Right cardiac atrium (tissue), 5 donors: ENCODE data around the gene PEAK1. TPM values are rescaled to one million over a fixed set of nuclear protein-coding genes. Genes with fewer than 3 reads are reported as not detected.

Experiments
- ATAC-seq, 2 donors: fragments of 200-7000 bp; cut with Tn5 transposase; one replicate each; pipeline versions ENCODE4 v1.8.0 to v1.9.1; 2020; ENCODE audit warnings: moderate library complexity in 2 of 2, mild to moderate bottlenecking in 1 of 2
- DNase-seq, 3 donors: peaks; one replicate each; pipeline ENCODE4 v3.0.0-alpha.2; 2020
- H3K27ac ChIP-seq: one replicate; pipeline ENCODE4 v1.5.1; 2013; ENCODE audit warnings: mild to moderate bottlenecking, low read length, control low read depth, moderate library complexity
- H3K27me3 ChIP-seq: one replicate; pipeline ENCODE4 v1.6.1; 2013; ENCODE audit not compliant: control insufficient read depth, insufficient read depth
- H3K4me1 ChIP-seq: one replicate; pipeline ENCODE4 v1.6.1; 2013; ENCODE audit warnings: low read length; ENCODE audit not compliant: control insufficient read depth, insufficient read depth
- H3K4me3 ChIP-seq: one replicate; pipeline ENCODE4 v1.5.1; 2013; ENCODE audit warnings: low read length, control low read depth
- H3K9me3 ChIP-seq: one replicate; pipeline ENCODE4 v1.6.1; 2013; ENCODE audit warnings: low read length; ENCODE audit not compliant: control insufficient read depth
- WGBS: extraction: QIAGEN DNeasy Blood & Tissue Kit; methylation state at CpG from one replicate; pipeline ENCODE4 v1.1.7; 2013; 5-methylcytosine and 5-hydroxymethylcytosine counted together
- intact Hi-C, 4 donors: fragments of 100-400 bp; cut with DNase I; formaldehyde crosslinking; loops; one replicate each; pipeline versions ENCODE4 v1.11.0 to v1.14.0; 2022 to 2023
- polyA plus RNA-seq: library from polyadenylated mRNA; stranded (reverse); fragments of 200-250 nt; gene quantifications from one replicate; pipeline ENCODE4 v1.2.3, GENCODE V29; 2013
- total RNA-seq, 4 donors: library from RNA; stranded (reverse); fragmentation: NEBNext Ultra II Directional; extraction: Animal tissue kit (Norgen Biotek cat#: 25700); gene quantifications; one replicate each; pipeline ENCODE4 v1.2.1, GENCODE V29; 2021
- donor health status: healthy with polysubstance abuse.
- donor health status: DM: no; HTN: yes; CAD: no.
- donor health status: DM: no; HTN: no; CAD: no.
- donor health status: DM: no; HTN: yes; CAD: no; lungs with severe emphysema.
- donor health status: DM: yes; HTN: yes; CAD: no.

Gene PEAK1
- total and polyA plus RNA-seq, 5 donors = 13.8 to 97.3 (median 89.4) TPM

DNA sequence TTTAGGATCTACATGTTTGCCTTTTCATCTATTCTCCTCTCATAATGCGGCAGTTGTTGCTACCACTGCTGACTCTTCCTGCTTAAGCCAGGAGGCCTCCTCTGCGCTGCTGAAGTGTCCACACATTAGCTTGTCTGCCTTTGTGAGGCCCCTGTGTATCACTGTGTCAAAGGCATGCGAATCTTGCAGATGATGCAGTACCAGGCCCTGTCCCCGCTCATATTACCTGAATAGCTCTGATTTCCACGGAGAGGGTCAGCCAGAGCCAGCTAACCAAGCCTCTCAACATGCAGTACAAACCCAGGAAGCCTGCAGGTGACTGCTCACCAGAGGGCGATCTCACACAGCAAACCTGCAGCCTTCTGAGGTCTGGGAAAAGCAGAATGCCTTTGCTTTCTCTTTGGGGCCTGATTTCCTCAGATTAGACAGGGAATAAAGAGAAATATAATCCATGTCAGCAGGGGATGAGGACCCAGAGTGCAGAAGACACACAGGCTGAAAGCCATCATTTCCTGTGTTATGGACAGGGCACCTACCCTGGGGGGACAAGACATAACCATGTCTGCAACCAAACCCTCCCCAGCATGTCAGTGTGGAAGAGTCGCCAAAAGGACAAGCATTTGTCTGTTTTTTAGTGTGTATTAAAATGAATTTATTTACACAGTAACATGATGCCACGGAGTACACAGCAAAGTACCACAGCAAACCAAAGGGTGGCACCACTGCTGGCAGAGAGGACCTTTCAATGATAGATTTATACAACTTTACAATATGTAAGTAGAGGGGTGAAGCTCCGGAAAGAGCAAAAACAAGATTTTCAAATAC, 312.2 kb downstream of the PEAK1 start:
- H3K9me3 ChIP-seq = no peaks in the 10 kb centered on the region
- peaks cover 15% of the 10 kb centered on the region for H3K4me1 ChIP-seq
- ATAC-seq = peak; percentile 61
- H3K27me3 ChIP-seq = no peaks in the 10 kb centered on the region
- no peak overlapping the region for H3K4me3 ChIP-seq
- H3K27ac ChIP-seq = no peak overlapping the region
- peak; percentile 27 to 70 (median 67) for DNase-seq
- intact Hi-C loops = no loop called here
- WGBS = 56% methylated on average over 9 of the region's 9 CpGs

DNA sequence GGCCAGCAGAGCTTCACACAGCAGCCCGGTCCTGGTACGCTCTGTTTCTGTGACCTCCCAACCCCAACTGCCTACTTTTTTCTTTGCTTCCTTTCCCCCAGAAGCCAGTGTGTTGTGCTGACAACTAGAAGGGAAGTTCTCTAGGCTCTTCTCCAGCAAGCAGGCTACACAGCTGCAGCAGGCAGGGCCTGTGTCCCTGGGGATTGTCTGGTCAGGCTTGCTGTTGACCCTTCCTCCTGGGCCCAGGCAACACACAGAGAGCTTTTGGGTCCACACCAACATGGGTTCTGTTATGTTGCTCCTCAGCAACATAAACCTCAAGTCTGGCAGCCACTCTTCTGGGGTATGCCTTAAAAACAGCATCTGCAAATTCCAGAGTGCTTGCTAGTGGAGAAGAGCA, 312.8 kb downstream of the PEAK1 start:
- Histone ChIP-seq H3K27me3 (no peaks in the 10 kb centered on the region), H3K4me3 (no peak overlapping the region), H3K27ac (peak overlapping the region; percentile 48), H3K9me3 (no peaks in the 10 kb centered on the region), H3K4me1 (peaks cover 15% of the 10 kb centered on the region)
- 47% methylated on average over 2 of the region's 2 CpGs for WGBS
- intact Hi-C loops = no loop called here
- DNase-seq = peak; percentile 46 to 82 (median 78)
- ATAC-seq = peak; percentile 41 to 80

DNA sequence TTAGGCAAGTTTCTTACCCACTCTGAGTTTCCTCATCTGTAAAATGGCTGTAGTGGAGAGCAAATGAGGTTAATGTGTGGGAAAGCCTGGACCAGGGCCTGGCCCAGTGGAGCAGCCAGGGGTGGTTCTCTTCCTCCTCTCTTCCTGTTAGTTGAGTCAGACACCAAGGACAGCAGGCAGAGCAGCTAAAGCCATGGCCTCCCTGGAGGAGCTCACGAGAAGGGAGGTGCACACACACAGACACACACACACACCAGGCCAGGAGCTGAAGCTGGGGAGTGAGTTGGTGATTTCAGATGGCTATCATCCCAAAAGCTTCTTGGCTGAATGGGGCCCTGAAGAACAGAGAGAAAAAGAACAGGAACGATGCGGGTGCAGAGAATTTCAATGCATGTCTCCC, 315.7 kb downstream of the PEAK1 start:
- ATAC-seq = peak; percentile 63 to 91
- WGBS = 63% methylated on average over 3 of the region's 3 CpGs
- H3K9me3 ChIP-seq = no peaks in the 10 kb centered on the region
- H3K4me1 ChIP-seq = peaks cover 15% of the 10 kb centered on the region
- intact Hi-C loops = no loop called here
- peak in 1 of 3 donors; percentile 49 for DNase-seq
- no peak overlapping the region for H3K4me3 ChIP-seq
- H3K27ac ChIP-seq = no peak overlapping the region
- no peaks in the 10 kb centered on the region for H3K27me3 ChIP-seq

DNA sequence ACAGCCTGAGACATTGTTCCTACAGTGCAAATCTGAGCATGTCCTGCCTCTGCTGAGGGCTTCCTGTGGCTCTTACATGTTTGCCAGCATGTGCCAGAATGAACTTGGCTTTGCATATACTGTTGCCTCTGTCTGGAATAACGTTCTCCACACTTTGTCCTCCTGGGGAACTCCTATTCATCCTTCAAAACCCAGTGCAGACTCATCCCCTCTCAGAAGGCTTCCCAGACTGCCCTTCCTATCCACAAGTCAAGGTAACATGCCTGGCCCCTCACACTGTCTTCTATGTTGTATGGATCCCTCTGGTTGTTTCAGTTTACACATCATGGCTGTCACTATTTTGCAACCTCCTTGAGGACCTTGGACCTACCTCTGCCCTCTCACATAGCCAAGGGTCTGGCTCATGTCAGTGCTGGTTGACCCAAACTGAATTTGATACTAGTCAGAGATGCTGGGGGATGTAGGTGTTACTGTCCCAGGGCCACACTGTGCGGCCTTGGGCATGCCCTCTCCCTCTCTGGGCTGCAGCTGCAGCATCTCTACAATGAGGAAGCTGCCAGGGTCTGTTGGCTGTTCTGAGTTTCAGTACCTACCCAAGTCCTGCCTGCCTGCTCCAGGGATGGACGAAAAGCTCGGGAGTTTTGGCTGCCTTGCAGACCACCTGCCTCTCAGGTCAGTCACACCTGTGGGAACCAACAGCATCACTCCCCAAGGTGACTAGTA, 320.0 kb downstream of the PEAK1 start:
- peaks cover 8% of the 10 kb centered on the region for H3K4me1 ChIP-seq
- no peaks in the 10 kb centered on the region for H3K27me3 ChIP-seq
- DNase-seq (no peak), ATAC-seq (no peak)
- no peaks in the 10 kb centered on the region for H3K9me3 ChIP-seq
- 91% methylated on average over 4 of the region's 4 CpGs for WGBS
- no peak overlapping the region for H3K4me3 ChIP-seq
- intact Hi-C loops = no loop called here
- H3K27ac ChIP-seq = no peak overlapping the region

DNA sequence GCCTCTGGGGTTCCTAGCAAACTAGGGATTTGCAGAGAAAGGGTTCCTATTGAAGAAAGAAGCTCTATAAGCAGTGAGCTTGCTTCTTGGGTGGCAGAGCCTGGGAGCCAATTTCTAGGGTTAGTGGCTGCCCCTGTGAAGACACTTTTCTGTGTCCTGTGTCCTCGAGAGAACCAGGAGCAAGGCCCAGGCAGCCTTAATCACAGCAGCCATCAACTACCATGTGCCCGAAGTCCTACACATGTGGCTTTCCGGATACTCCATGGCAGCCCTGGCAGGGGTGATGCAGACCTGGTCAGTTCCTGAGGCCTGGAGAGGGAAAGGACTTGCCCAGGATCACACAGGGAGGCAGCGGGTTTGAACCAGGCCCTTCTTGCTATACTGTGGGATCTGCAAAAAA, 321.3 kb downstream of the PEAK1 start:
- Histone ChIP-seq H3K4me3 (no peak overlapping the region), H3K9me3 (no peaks in the 10 kb centered on the region), H3K4me1 (no peaks in the 10 kb centered on the region), H3K27me3 (no peaks in the 10 kb centered on the region), H3K27ac (no peak overlapping the region)
- ATAC-seq (no peak), DNase-seq (no peak)
- 96% methylated on average over 4 of the region's 4 CpGs for WGBS
- intact Hi-C loops = no loop called here

DNA sequence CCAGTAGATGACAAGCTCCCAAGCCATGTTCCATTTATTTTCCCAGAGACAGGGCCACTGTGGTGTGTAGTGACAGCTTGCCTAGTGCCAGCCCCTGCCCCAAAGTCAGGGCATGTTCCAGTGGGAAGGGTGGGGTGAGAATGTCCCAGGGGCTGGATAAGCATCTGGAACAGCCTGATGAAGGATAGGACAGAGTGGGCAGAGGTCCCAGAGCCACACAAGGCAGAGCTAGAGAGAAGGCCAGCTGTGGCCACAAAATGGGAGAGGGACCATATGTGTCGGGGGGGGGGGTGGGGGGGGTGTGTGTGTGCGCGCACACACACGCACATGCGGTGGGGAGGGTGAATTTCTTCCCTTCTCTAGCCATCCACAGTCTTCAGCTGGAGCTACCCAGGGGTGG, 322.0 kb downstream of the PEAK1 start:
- H3K9me3 ChIP-seq = no peaks in the 10 kb centered on the region
- no peak overlapping the region for H3K27ac ChIP-seq
- WGBS = 90% methylated on average over 5 of the region's 5 CpGs
- intact Hi-C loops = no loop called here
- no peaks in the 10 kb centered on the region for H3K27me3 ChIP-seq
- no peak for ATAC-seq
- DNase-seq = no peak
- H3K4me1 ChIP-seq = no peaks in the 10 kb centered on the region
- no peak overlapping the region for H3K4me3 ChIP-seq

DNA sequence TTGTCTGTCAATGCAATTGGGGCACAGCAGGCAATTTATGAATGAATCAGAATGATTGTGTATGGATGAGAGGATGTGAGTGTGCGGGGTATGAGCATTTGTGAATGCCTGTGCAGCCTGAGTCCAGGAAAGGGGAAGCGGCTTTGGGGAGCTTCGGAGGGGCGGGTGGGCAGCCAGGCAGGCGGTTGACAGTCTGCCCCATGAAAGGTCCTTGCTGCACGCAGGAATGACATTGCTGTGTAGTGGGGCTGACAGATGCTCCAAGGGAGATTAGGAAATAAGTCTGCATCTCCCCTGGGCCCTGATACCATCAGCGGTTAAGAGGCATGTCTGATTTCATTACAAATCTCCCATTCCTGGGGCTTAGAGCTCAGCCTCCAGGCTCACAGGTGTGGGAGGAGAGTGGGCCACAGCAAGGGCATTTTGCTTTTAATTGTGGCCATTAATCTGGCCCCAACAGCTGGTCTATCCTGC, 322.6 kb downstream of the PEAK1 start:
- no peak overlapping the region for H3K27ac ChIP-seq
- DNase-seq = no peak
- no peaks in the 10 kb centered on the region for H3K27me3 ChIP-seq
- intact Hi-C loops = no loop called here
- no peaks in the 10 kb centered on the region for H3K9me3 ChIP-seq
- H3K4me1 ChIP-seq = no peaks in the 10 kb centered on the region
- H3K4me3 ChIP-seq = no peak overlapping the region
- no peak for ATAC-seq
- whole genome bisulfite sequencing = 75% methylated on average over 7 of the region's 7 CpGs

DNA sequence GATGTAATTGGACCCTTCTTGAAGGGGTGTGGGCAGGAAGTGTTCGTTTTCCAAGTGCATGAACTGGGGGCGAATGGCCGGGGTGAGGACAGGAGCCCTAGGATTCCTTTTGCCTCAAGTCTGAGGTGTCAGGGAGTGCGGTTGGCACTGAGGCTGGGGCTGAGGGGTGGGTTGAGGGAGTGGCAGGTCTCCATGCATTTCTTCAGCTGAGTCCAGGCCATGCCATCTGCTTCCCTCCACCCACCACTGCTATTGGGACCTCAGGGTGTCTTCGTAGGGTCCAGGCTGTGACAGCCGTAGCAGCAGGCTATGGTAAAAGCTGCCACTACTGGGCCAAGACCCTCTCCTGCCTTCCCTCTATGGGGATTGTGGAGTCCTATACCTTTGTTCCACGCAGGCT, 323.4 kb downstream of the PEAK1 start:
- intact Hi-C loops = no loop called here

DNA sequence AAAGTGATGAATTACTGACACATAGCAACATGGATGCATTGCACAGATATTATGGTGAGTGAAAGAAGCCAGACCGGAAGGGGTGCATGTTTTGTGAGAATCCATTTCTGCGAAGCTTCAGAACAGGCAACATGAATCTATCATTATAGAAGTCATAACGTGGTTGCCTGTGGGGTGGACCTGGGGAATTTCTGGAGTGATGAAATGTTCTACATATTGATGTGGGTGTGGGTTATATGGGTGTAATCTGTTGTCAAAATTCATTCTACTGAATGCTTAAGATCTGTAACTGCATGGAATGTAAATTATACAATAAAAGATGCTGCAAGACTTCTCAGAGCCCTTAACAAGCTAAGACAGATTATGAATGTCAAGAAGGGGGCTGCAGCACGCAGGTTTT, 323.8 kb downstream of the PEAK1 start:
- Histone ChIP-seq H3K27me3 (no peaks in the 10 kb centered on the region), H3K4me1 (no peaks in the 10 kb centered on the region), H3K9me3 (no peaks in the 10 kb centered on the region), H3K4me3 (no peak overlapping the region), H3K27ac (no peak overlapping the region)
- DNase-seq = no peak
- ATAC-seq = no peak
- 72% methylated on average over 4 of the region's 4 CpGs for WGBS
- intact Hi-C loops = no loop called here

More for the DNA sequence above, 323.4 kb downstream of the PEAK1 start:
- Histone ChIP-seq H3K4me1 (no peaks in the 10 kb centered on the region), H3K27me3 (no peaks in the 10 kb centered on the region), H3K27ac (no peak overlapping the region), H3K9me3 (no peaks in the 10 kb centered on the region), H3K4me3 (no peak overlapping the region)
- 90% methylated on average over 7 of the region's 7 CpGs for WGBS
- DNase-seq (no peak), ATAC-seq (no peak)

DNA sequence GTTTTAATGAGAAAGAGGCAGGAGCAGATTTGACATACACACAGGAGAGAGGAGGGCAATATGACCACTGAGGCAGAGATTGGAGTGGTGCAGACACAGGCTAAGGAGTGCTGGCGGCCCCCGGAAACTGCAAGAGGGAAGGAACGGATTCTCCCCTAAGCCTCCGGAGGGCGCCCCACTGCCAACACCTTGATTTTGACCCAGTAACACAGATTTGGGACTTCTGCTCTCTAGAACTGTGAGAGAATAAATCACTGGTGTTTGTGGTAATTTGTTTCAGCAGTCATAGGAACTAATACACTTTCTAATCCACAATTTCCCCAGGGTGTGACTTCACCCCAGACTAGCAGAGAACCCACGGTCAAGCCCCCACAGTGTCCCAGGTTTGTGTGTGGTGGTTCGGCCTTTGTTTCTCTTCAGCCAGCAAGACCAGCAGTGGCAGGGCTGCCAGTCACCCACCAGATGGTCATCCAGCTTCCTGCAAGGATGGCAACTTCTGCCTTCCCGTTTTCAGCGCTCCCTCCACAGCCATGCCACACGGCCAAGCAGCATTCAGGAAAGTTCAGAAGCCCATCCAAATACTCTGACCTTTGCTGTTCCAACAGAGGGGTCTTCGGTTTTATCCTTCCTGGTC, 325.4 kb downstream of the PEAK1 start:
- DNase-seq = no peak
- 89% methylated on average over 11 of the region's 11 CpGs for WGBS
- no peaks in the 10 kb centered on the region for H3K4me1 ChIP-seq
- intact Hi-C loops = no loop called here
- H3K4me3 ChIP-seq = no peak overlapping the region
- H3K9me3 ChIP-seq = no peaks in the 10 kb centered on the region
- no peak overlapping the region for H3K27ac ChIP-seq
- no peak for ATAC-seq
- no peaks in the 10 kb centered on the region for H3K27me3 ChIP-seq

DNA sequence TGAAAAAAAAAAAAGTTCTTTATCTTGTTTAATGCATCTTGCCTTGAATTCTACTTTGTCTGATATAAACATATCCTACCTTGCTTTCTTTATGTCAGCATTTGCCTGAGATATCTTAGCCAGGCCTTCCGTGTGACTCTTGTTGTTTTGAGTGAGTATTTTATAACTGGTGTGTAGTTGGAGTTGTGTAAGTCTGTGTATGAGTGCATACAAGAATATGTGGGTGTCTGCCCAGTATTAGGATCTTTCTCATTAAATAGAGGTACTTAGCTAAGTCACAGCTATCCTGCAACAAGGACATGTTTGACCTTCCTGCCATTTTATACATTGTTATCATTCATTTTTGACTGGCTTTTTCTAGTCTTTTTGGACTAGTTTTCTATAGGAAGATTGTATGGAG, 326.5 kb downstream of the PEAK1 start:
- ATAC-seq (no peak), DNase-seq (no peak)
- no peak overlapping the region for H3K4me3 ChIP-seq
- H3K9me3 ChIP-seq = no peaks in the 10 kb centered on the region
- intact Hi-C loops = no loop called here
- H3K4me1 ChIP-seq = no peaks in the 10 kb centered on the region
- 93% methylated on average over 1 of the region's 1 CpG for WGBS
- no peaks in the 10 kb centered on the region for H3K27me3 ChIP-seq
- no peak overlapping the region for H3K27ac ChIP-seq
